Right lobe of liver (tissue), 6 donors: ENCODE measurements around the gene GAA. TPM values are rescaled to one million over a fixed set of nuclear protein-coding genes. Genes with fewer than 3 reads are reported as not detected.

ENCODE experiments used
- ATAC-seq, 4 donors: fragments of 200-7000 bp; cut with Tn5 transposase; one replicate each; pipeline ENCODE4 v1.9.1; 2020; ENCODE audit warnings: mild to moderate bottlenecking in 4 of 4, moderate library complexity in 4 of 4
- DNase-seq, 3 donors: peaks; one replicate each; pipeline ENCODE4 v3.0.0-alpha.2; 2020
- H3K27ac ChIP-seq, 3 donors: fragments of 200-600 bp; one replicate each; pipeline ENCODE4 v1.8.0; 2022
- H3K27me3 ChIP-seq, 2 donors: fragments of 200-600 bp; one replicate each; pipeline ENCODE4 v1.8.0; 2022
- H3K36me3 ChIP-seq, 4 donors: fragments of 200-600 bp; sonication (generic) in 1 of 4; one replicate each; pipeline versions ENCODE4 v1.5.1 to v1.8.0; 2017 to 2022; ENCODE audit warnings: control low read depth in 1 of 4
- H3K4me1 ChIP-seq, 4 donors: fragments of 200-600 bp; sonication (generic) in 1 of 4; one replicate each; pipeline versions ENCODE4 v1.5.1 to v1.8.0; 2017 to 2022; ENCODE audit warnings: control low read depth in 1 of 4
- H3K4me3 ChIP-seq, 3 donors: fragments of 200-600 bp; one replicate each; pipeline ENCODE4 v1.8.0; 2022
- H3K9me3 ChIP-seq, 4 donors: fragments of 200-600 bp; sonication (generic) in 1 of 4; one replicate each; pipeline versions ENCODE4 v1.5.1 to v1.8.0; 2017 to 2022; ENCODE audit warnings: control low read depth in 1 of 4
- CTCF ChIP-seq, 4 donors: fragments of 200-600 bp in 3 of 4; fragments of 450-650 bp in 1 of 4; IDR thresholded peaks; one replicate each; pipeline versions ENCODE4 v1.5.1 to v1.8.0; 2016 to 2022; ENCODE audit warnings: antibody characterized with exemption in 4 of 4, mild to moderate bottlenecking in 2 of 4
- POLR2A ChIP-seq: fragments of 450-650 bp; IDR thresholded peaks from one replicate; pipeline ENCODE4 v1.6.1; 2017; ENCODE audit warnings: antibody characterized with exemption, mild to moderate bottlenecking
- WGBS: methylation state at CpG from one replicate; pipeline ENCODE4 v1.1.6; 2018; ENCODE audit warnings: low coverage, low lambda C conversion rate; ENCODE audit not compliant: insufficient coverage; ENCODE audit errors: missing lambda C conversion rate; 5-methylcytosine and 5-hydroxymethylcytosine counted together
- intact Hi-C, 2 donors: fragments of 100-400 bp; cut with DNase I; formaldehyde crosslinking; loops; one replicate each; pipeline versions ENCODE4 v1.11.2 to v1.14.1; 2022
- total RNA-seq, 6 experiments: library from RNA; depleted of rRNA in 2 of 6; stranded (reverse); fragments of >200 nt in 2 of 6; fragmentation: NEBNext Ultra II Directional in 3 of 6; extraction: Animal tissue kit (Norgen Biotek cat#: 25700) in 3 of 6; gene quantifications; one replicate each; pipeline versions ENCODE4 v1.1.0 to v1.2.4, GENCODE V29; 2016 to 2023
- donor health status: DM: no; HTN: yes; CAD: no.
- donor health status: DM: no; HTN: no; CAD: no.
- donor health status: DM: no; HTN: no; CAD: no.
- donor health status: DM: no; HTN: yes; CAD: no.
- donor health status: DM: no; HTN: yes; CAD: no.

Gene GAA
- total RNA-seq, 6 experiments from 2014 or later, result 42.7 to 94.1 (median 71.0) TPM

DNA sequence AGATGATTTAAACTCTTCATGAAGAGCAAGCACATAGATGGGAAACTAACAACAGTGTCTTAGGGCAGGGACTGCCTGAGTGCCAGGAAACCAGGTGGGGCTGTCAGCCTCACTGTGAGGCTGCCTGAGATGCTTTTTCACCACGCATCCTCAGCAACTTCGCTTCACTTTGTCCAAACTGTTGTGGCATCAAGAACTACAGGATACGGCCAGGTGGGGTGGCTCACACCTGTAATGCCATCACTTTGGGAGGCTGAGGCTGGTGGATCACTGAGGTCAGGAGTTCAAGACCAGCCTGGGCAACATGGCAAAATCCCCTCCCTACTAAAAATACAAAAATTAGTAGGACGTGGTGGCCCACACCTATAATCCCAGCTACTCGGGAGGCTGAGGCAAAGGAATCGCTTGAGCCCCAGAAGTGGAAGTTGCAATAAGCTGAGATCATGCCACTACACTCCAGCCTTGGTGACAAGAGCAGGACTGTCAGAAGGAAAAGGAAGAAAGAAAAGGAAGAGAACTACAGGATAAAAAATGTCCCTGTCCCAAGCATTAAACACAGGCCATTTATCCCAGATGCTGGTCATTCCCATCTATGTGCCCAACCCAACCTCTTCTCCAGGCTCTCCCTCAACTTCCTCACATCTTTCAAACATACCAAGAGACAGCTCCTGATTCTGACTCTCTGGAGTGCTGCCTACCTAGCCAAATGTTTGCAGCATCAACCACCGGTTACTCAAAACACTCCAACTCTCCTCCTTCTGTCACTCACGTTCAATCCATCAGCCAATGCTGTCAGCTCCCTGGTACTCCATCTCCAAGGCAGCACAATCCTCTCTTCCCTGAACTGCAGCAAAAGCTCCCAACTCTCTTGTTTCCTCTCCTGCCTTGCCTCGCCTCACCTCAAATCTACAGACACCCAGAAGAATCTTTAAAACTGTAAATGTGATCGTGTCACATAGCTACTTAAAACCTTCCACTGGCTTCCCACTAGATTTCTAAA, 44.0 kb downstream of the GAA start:
- Histone ChIP-seq H3K9me3 (no peaks in the 10 kb centered on the region), H3K27ac (peak overlapping the region; percentile 76 to 95 (median 90)), H3K27me3 (no peaks in the 10 kb centered on the region), H3K36me3 (peaks cover 0 to 35% (median 22%) of the 10 kb centered on the region in 4 donors), H3K4me1 (peaks cover 0 to 18% (median 7%) of the 10 kb centered on the region in 4 donors), H3K4me3 (peak overlapping the region; percentile 97 to 99 (median 98))
- no peak for DNase-seq
- WGBS, result 31% methylated on average over 6 of the region's 10 CpGs
- ATAC-seq, result no peak
- no peak for TF ChIP-seq CTCF (IDR thresholded peaks at IDR 0.05)
- TF ChIP-seq POLR2A, result no peak
- intact Hi-C loops, result no loop called here

DNA sequence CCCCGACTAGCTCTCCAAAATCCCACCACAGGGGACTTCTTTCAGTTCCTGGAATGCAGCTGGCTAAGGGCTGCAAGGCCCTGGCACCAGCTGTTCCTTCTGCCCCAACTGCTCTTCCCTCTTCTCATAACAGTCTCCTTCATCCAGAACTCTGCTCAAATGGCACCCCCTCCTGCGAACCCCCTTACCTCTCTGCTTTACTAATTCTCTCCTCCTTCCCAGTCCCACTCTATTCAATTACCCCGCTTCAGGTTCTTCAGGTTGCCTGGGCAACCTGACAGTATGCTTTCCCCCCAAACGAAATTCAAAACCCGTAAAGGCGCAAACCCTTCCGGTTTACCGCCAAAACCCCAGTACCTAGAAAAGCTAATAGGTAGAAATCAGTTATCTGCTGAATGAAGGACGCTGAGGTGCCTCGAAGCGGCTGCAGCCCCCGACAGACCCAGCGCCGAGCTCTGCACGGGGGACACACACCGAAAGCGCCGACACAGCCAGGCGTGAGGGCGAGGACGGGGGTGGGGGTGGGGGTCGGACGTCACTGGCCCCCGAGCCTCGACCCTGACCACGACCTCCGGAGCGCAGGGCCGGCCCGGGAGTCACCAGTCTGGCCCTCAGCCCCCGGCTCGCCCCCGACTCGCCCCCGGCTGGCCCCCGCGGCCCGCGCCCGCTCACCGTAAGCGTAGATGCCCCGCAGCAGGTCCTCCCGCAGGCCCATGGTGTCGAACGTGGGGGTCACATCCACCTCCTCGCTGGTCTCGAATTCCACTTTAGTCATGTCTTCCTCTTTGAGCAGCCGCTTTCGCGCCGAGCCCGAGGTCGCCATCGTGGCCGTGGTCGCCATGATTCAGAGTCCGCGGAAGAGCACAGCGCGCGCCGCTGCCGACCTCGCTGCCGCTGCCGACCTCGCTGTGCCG, 45.0 kb downstream of the GAA start:
- DNase-seq, result peak in 1 of 3 donors; percentile 45
- H3K9me3 ChIP-seq, result no peaks in the 10 kb centered on the region
- peaks cover 0 to 18% (median 7%) of the 10 kb centered on the region in 4 donors for H3K4me1 ChIP-seq
- peak; percentile 3 to 32 (median 6) for ATAC-seq
- peak overlapping the region; percentile 97 to 99 (median 98) for H3K4me3 ChIP-seq
- H3K36me3 ChIP-seq, result peaks cover 0 to 25% (median 13%) of the 10 kb centered on the region in 4 donors
- TF ChIP-seq CTCF (IDR thresholded peaks at IDR 0.05) (no peak), POLR2A (no peak)
- intact Hi-C loops, result no loop called here
- no peaks in the 10 kb centered on the region for H3K27me3 ChIP-seq
- WGBS, result 2% methylated on average over 26 of the region's 69 CpGs
- peak overlapping the region; percentile 76 to 95 (median 90) for H3K27ac ChIP-seq

GRCh38 chr17:80147035-80147822, 45.8 kb downstream of the GAA start, which contains the start of gene EIF4A3:
Gene EIF4A3 (minus strand): TSS chr17:80147128. CDS start chr17:80146961, 167 bp downstream.
- H3K27me3 ChIP-seq, result no peaks in the 10 kb centered on the region
- WGBS, result 0% methylated on average over 17 of the region's 90 CpGs
- TF ChIP-seq CTCF (IDR thresholded peaks at IDR 0.05) (peak in 1 of 4 donors; percentile 9), POLR2A (peak; percentile 98)
- H3K4me3 ChIP-seq, result peak within 1 kb of the TSS; percentile 97 to 99 (median 98)
- H3K27ac ChIP-seq, result peak within 1 kb of the TSS; percentile 79 to 95 (median 90)
- H3K4me1 ChIP-seq, result peaks cover 0 to 18% (median 7%) of the 10 kb centered on the region in 4 donors
- DNase-seq (peak; percentile 98 to 99 (median 99)), ATAC-seq (peak; percentile 95 to 97 (median 96))
- H3K36me3 ChIP-seq, result peaks cover 0 to 17% (median 8%) of the 10 kb centered on the region in 4 donors
- no peaks in the 10 kb centered on the region for H3K9me3 ChIP-seq
- intact Hi-C loops, result no loop called here
